HAP-1 (cell line): ENCODE measurements around the gene PDE4B.

Source experiments
- DNase-seq, 2 experiments: peaks; one replicate each; pipeline ENCODE4 v3.0.0-alpha.2; 2016 to 2020; ENCODE audit warnings: low spot score in 2 of 2
- H3K27me3 ChIP-seq: fragments of 250-450 bp; sonication (Bioruptor Pico); 2 replicates; pipeline ENCODE4 v1.5.1; 2020; ENCODE audit warnings: low read depth, mild to moderate bottlenecking, moderate library complexity
- H3K36me3 ChIP-seq: fragments of 250-450 bp; sonication (Bioruptor Pico); replicated peaks from 2 replicates; pipeline ENCODE4 v1.5.1; 2020; ENCODE audit warnings: mild to moderate bottlenecking
- H3K4me1 ChIP-seq: fragments of 250-450 bp; sonication (Bioruptor Pico); 2 replicates; pipeline ENCODE4 v1.5.1; 2020; ENCODE audit warnings: mild to moderate bottlenecking
- H3K4me3 ChIP-seq: fragments of 250-450 bp; sonication (Bioruptor Pico); 2 replicates; pipeline ENCODE4 v1.5.1; 2020; ENCODE audit warnings: mild to moderate bottlenecking, moderate library complexity
- H3K9me3 ChIP-seq: fragments of 250-450 bp; sonication (Bioruptor Pico); 2 replicates; pipeline ENCODE4 v1.5.1; 2020; ENCODE audit warnings: mild to moderate bottlenecking, moderate library complexity
- in situ Hi-C: fragments of 300-500 bp; cut with MboI; formaldehyde crosslinking; loops from 3 replicates; pipeline ENCODE4 v1.14.3; 2020; ENCODE audit warnings: low sequenced_read_pairs, inconsistent platforms, mixed read lengths

PDE4B gene

DNA sequence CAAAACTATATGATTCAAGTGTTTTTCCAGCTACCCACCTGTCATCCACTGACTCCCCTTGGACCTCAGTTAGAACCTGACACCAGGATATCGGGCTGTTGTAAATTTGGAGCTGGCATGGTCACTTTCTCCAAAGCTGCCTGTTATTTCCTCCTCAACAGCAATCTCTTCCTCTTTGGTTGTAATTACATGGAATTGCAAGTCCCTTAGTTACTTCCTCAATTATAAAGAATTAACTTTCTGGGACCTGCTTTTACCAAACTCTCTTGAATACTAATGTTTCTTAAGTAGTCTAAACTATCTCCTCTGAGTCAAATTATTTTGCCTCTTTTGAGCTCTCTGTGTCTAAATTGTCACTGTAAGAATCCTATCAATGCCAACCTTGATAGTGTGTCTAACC lies 590.9 kb downstream of the PDE4B start:
- Histone ChIP-seq H3K36me3 (no peaks in the 10 kb centered on the region), H3K4me3 (no peak overlapping the region), H3K4me1 (peaks cover 3% of the 10 kb centered on the region; the same call in 1 of the 2 replicates), H3K9me3 (peaks cover 9% of the 10 kb centered on the region), H3K27me3 (no peaks in the 10 kb centered on the region)
- no peak for DNase-seq
- in situ Hi-C loops: no loop called here

GRCh38 chr1:66384258-66384921 lies 591.7 kb downstream of the PDE4B start:
- Histone ChIP-seq H3K9me3 (peaks cover 9% of the 10 kb centered on the region), H3K36me3 (no peaks in the 10 kb centered on the region), H3K27me3 (no peaks in the 10 kb centered on the region), H3K4me1 (peaks cover 3% of the 10 kb centered on the region; the same call in 1 of the 2 replicates), H3K4me3 (no peak overlapping the region)
- no peak for DNase-seq
- in situ Hi-C loops: no loop called here

GRCh38 chr1:66386712-66387111 lies 594.0 kb downstream of the PDE4B start:
- DNase-seq: no peak
- Histone ChIP-seq H3K36me3 (no peaks in the 10 kb centered on the region), H3K4me1 (no peaks in the 10 kb centered on the region; the same call in 1 of the 2 replicates), H3K4me3 (no peak overlapping the region), H3K27me3 (no peaks in the 10 kb centered on the region), H3K9me3 (peaks cover 9% of the 10 kb centered on the region)
- in situ Hi-C loops: no loop called here

DNA sequence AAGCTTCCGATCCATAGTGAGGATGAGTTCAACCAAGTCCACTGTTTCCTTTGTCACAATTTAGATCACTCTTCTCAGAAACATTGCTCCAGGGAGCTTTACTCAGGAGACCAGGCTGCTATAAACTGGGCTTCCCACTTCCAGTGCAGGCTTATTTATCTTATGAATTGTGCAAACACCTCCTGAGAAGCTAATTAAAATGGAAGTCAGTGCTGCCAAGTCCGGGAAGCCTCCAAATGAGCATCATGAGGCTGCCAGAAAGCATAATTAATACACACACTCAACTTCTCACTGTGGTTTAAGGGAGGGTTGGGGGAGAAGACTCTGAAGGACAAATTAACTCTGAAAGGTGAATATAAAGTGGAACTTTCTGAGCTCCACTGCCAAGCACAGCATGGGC lies 596.2 kb downstream of the PDE4B start:
- H3K27me3 ChIP-seq: no peaks in the 10 kb centered on the region
- in situ Hi-C loops: no loop called here
- H3K4me1 ChIP-seq: no peaks in the 10 kb centered on the region
- no peak for DNase-seq
- H3K9me3 ChIP-seq: peaks cover 9% of the 10 kb centered on the region
- H3K36me3 ChIP-seq: no peaks in the 10 kb centered on the region
- no peak overlapping the region for H3K4me3 ChIP-seq

DNA sequence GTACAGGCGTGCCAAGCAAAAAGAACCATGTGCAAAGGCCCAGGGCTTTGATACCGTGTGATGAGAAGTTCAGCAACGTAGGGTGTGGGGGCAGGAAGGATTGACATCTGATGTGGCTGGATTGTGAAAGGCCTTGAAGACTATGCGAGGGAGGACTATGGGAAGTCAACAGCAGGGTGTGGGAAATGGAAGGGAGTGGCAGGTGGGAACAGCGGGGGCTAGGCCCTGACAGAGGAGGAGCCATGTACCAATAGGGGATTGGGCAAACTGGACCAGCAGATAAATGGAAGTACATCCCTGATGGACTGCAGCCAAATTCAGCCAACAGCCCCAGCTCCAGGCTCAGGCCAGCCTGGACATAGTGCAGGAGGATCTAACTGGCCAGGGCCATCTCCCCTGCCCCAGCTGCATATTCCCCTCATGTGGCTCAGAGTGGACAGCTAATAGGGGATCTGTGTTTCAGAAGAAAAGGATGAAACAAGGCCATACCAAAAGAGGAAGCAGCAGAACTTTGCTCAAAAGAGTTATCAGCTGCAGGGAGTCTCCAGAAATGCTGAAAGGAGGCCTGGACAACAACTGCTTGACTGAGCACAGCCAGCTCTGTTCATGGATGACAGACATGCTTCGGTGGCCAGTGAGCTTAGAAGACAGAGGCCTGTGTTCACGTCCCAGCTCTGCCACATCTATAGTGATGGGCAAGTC lies 601.0 kb downstream of the PDE4B start:
- H3K4me3 ChIP-seq: no peak overlapping the region
- H3K9me3 ChIP-seq: no peaks in the 10 kb centered on the region
- H3K36me3 ChIP-seq: no peaks in the 10 kb centered on the region
- DNase-seq: no peak
- in situ Hi-C loops: no loop called here
- H3K4me1 ChIP-seq: no peaks in the 10 kb centered on the region
- no peaks in the 10 kb centered on the region for H3K27me3 ChIP-seq

DNA sequence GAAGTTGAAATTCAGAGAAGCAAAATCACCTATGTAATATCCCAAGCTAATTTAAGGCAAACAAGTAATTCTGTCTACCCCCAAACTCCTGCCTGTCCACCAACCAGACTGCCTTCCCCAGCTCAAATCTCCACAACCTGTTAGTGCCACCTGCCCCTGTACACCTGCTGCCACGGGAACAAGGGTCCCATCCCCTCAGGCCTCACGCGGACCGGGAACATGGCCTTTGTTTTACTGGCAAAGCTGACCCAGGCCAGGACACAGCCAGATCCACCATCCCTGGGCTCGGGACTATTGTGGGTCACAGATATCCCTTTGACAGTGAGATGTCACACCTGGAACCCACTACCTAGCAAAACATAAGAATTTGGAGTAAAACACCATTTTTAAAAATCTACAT lies 601.9 kb downstream of the PDE4B start:
- DNase-seq: no peak
- no peaks in the 10 kb centered on the region for H3K4me1 ChIP-seq
- no peaks in the 10 kb centered on the region for H3K36me3 ChIP-seq
- in situ Hi-C loops: no loop called here
- no peaks in the 10 kb centered on the region for H3K27me3 ChIP-seq
- no peak overlapping the region for H3K4me3 ChIP-seq
- H3K9me3 ChIP-seq: no peaks in the 10 kb centered on the region

- no peaks in the 10 kb centered on the region for H3K9me3 ChIP-seq
- no peak overlapping the region for H3K4me3 ChIP-seq
- in situ Hi-C loops: no loop called here
- no peaks in the 10 kb centered on the region for H3K36me3 ChIP-seq
- H3K4me1 ChIP-seq: no peaks in the 10 kb centered on the region
- no peak for DNase-seq
- no peaks in the 10 kb centered on the region for H3K27me3 ChIP-seq
Observed at GRCh38 chr1:66395202-66396061, 602.7 kb downstream of the PDE4B start.

DNA sequence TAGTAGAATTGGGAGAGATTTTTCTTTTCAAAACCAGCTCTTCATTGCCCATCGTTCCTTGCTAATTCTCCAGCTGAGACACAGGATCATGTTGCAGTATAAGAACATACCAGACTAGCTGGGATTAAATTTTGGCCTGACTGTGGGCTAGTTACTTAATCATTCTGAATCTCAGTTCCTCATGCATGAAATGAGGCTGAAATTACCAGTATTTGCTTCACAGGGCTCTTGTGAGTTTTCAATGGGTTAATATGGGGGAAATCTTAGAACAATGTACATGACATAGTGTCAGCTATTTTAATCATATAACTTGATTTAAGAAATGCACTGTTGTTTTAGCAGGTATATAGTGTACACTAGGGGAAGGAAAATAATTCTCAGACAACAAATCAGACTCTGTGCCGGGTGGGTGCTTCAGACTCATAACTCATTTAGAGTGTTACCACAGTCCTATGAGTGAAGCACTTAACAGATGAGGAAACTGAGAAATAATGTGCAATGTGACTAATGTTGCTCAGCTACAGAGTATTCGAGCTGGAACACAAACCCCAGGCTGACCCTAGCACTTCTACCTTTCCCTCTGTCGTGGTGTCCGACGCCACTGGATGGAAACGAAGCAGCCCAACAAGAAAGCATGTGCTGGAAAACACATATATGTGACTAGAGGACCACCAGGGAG lies 603.7 kb downstream of the PDE4B start:
- in situ Hi-C loops: no loop called here
- H3K4me3 ChIP-seq: no peak overlapping the region
- H3K4me1 ChIP-seq: no peaks in the 10 kb centered on the region
- no peak for DNase-seq
- no peaks in the 10 kb centered on the region for H3K36me3 ChIP-seq
- no peaks in the 10 kb centered on the region for H3K9me3 ChIP-seq
- H3K27me3 ChIP-seq: no peaks in the 10 kb centered on the region

DNA sequence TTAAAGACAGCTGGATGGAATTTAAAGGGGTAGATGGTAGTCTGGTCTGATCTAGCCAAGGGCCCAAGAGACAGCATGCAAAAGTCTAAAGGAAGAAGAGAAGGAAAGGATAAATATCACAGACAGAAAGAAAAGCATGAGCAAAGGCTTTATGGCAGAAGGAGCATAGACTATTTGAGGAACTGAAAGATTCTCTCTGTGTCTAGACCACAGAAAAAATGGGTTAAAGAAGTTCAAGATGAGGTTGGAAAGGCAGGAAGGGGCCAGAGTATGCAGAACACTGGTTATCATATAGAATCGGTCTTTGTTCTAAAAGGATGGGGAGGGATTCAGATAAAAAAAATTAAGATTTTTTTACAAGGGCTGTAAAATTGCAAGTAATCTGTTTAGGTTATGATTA lies 604.5 kb downstream of the PDE4B start:
- Histone ChIP-seq H3K27me3 (no peaks in the 10 kb centered on the region), H3K4me1 (no peaks in the 10 kb centered on the region), H3K9me3 (no peaks in the 10 kb centered on the region), H3K36me3 (no peaks in the 10 kb centered on the region), H3K4me3 (no peak overlapping the region)
- DNase-seq: no peak
- in situ Hi-C loops: no loop called here

DNA sequence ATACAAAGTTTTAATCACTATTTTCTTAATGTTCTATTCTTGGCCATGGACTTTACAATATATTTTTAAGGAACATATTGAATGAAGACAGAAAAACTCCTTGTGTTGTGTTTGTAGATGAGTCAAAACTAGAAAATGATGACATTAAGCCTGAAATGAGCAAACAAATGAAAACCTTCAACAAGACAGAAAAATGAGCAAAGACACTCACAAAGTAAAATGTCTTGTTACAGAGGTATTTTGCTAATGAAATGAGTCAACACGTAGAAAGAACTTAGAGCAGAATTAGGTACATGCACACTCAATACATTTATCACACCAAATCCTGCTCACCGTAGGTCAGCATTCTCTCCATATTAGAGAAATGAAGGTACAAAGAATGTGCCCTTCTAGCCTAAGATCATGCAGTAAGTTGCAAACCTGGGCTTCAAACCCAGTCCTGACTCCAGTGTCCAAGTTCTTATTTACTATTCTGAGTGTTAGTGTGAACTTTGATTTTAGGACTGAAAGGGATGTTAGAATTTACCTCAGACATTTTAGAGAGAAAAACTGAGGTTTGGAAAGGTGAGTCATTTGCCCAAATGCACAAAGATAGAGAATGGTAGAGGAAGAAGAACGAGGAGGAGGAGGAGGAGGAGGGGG lies 607.3 kb downstream of the PDE4B start:
- no peak for DNase-seq
- Histone ChIP-seq H3K4me1 (no peaks in the 10 kb centered on the region), H3K4me3 (no peak overlapping the region), H3K27me3 (no peaks in the 10 kb centered on the region), H3K9me3 (no peaks in the 10 kb centered on the region), H3K36me3 (no peaks in the 10 kb centered on the region)
- in situ Hi-C loops: no loop called here

DNA sequence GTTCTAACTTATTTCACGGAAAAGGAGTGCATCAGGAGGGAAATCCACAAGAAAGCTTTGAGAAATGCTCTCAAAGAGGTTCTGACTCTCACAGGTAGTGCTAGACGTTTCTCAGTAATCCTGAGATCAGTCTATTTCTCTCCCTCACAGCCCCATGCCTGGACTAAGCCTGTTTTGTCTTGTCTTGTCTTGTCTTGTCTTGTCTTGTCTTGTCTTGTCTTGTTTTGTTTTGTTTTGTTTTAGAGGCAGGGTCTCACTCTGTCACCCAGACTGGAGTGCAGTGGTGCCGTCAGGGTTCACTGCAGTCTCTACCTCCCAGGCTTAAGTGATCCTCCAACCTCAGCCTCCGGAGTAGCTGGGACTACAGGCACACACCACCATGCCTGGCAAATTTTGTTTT lies 608.0 kb downstream of the PDE4B start:
- no peaks in the 10 kb centered on the region for H3K27me3 ChIP-seq
- in situ Hi-C loops: no loop called here
- no peaks in the 10 kb centered on the region for H3K4me1 ChIP-seq
- H3K36me3 ChIP-seq: no peaks in the 10 kb centered on the region
- H3K9me3 ChIP-seq: no peaks in the 10 kb centered on the region
- no peak for DNase-seq
- H3K4me3 ChIP-seq: no peak overlapping the region

- in situ Hi-C loops: no loop called here
- Histone ChIP-seq H3K4me1 (0 out of 2 replicates have a peak, but pooled peaks cover under 1% of the 10 kb centered on the region), H3K9me3 (no peaks in the 10 kb centered on the region), H3K4me3 (no peak overlapping the region), H3K36me3 (no peaks in the 10 kb centered on the region), H3K27me3 (no peaks in the 10 kb centered on the region)
- DNase-seq: no peak
Observed at GRCh38 chr1:66401244-66401643, 608.5 kb downstream of the PDE4B start.

DNA sequence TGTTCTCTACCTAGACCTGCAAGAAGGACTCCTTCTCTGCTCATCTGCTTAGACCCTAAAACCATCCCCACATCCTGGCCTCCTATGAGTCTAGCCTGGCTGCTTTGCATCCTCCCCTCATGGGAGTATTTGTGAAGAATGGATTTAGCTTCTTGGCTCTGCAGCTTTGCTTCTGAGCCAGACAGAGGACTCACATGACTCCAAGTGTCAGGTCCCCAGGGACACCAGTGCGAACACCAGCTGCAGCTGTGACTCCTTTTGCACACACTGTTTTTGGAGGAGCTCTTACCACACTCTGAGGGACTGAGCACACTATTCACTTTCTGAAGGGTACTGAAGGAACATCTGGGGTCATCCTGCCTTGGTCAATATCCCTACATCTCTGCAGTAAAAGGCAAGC lies 609.5 kb downstream of the PDE4B start:
- Histone ChIP-seq H3K36me3 (no peaks in the 10 kb centered on the region), H3K27me3 (no peaks in the 10 kb centered on the region), H3K4me3 (no peak overlapping the region), H3K9me3 (no peaks in the 10 kb centered on the region), H3K4me1 (peaks cover 5% of the 10 kb centered on the region; the same call in 1 of the 2 replicates)
- in situ Hi-C loops: no loop called here
- no peak for DNase-seq
